SK-N-SH (cell line): Measurements from ENCODE around the gene CFAP57.

ENCODE experiments used
- CHD2 ChIP-seq: fragments of 150-350 bp; IDR thresholded peaks from 2 replicates; pipeline ENCODE4 v1.6.1; 2018; ENCODE audit warnings: low read length; ENCODE audit not compliant: partially characterized antibody
- CTCF ChIP-seq: fragments of 200-600 bp; sonication (generic); IDR thresholded peaks from 2 replicates; pipeline ENCODE4 v1.6.1; 2017; ENCODE audit warnings: antibody characterized with exemption, mild to moderate bottlenecking, moderate library complexity
- EP300 ChIP-seq, 2 experiments: IDR thresholded peaks; 2 replicates each; pipeline versions ENCODE4 v1.4.0 to v1.6.1; 2012; ENCODE audit warnings: borderline replicate concordance in 1 of 2, low read depth in 1 of 2, low read length in 1 of 2
- FOXM1 ChIP-seq: IDR thresholded peaks from 2 replicates; pipeline ENCODE4 v1.4.0; 2012; ENCODE audit warnings: low read depth, mild to moderate bottlenecking
- MAX ChIP-seq: IDR thresholded peaks from 2 replicates; pipeline ENCODE4 v1.4.0; 2012; ENCODE audit warnings: low read depth
- PBX3 ChIP-seq: IDR thresholded peaks from 2 replicates; pipeline ENCODE4; 2012
- RAD21 ChIP-seq: IDR thresholded peaks from 2 replicates; pipeline ENCODE4 v1.6.1; 2012; ENCODE audit warnings: mild to moderate bottlenecking, low read length
- RFX5 ChIP-seq: IDR thresholded peaks from 2 replicates; pipeline ENCODE4 v1.6.1; 2012; ENCODE audit warnings: mild to moderate bottlenecking, improper control_type of control experiment, low read length
- SMC3 ChIP-seq: IDR thresholded peaks from 2 replicates; pipeline ENCODE4 v1.6.1; 2012; ENCODE audit warnings: low read depth, low read length, improper control_type of control experiment
- TAF1 ChIP-seq: IDR thresholded peaks from 2 replicates; pipeline ENCODE4 v1.6.1; 2012; ENCODE audit warnings: low read depth, mild to moderate bottlenecking, low read length, moderate library complexity, borderline replicate concordance
- USF2 ChIP-seq: fragments of 150-350 bp; IDR thresholded peaks from 2 replicates; pipeline ENCODE4 v1.6.1; 2017; ENCODE audit warnings: antibody characterized with exemption, low read length, low read depth, borderline replicate concordance

GRCh38 chr1:43292679-43293078 is 120.5 kb downstream of the CFAP57 start:
- TF ChIP-seq SMC3 (no peak), CTCF (no peak), TAF1 (no peak), RAD21 (no peak), MAX (no peak), FOXM1 (no peak), PBX3 (no peak), CHD2 (no peak), USF2 (no peak), EP300 (IDR thresholded peaks at IDR 0.05; ENCODE audit: borderline replicate concordance in 1 of 2, low read depth in 1 of 2, low read length in 1 of 2) (no peak), RFX5 (no peak)
